NT2/D1 (cell line): Measurements from ENCODE around the gene BMS1.
"Not testable (repeated sequence)": the region's sequence is repeated elsewhere in the genome, so short reads cannot be mapped to it uniquely, and the experiment has no call there.

Experiments used
- SUZ12 ChIP-seq: IDR thresholded peaks from 2 replicates; pipeline ENCODE4 v1.6.1; 2011; ENCODE audit not compliant: insufficient read length, insufficient read depth; ENCODE audit errors: extremely low read depth
- YY1 ChIP-seq: IDR thresholded peaks from 2 replicates; pipeline ENCODE4 v1.6.1; 2011; ENCODE audit not compliant: insufficient read length, insufficient read depth

- TF ChIP-seq SUZ12, YY1: not testable (repeated sequence)
Measured at GRCh38 chr10:42826759-42827158, 44.2 kb downstream of the BMS1 start.
